Ramos (cell line): Measurements from ENCODE around the gene AURKA.

Experiments
- in situ Hi-C: fragments of 300-500 bp; cut with MboI; formaldehyde crosslinking; loops from one replicate; pipeline ENCODE4 v1.14.3; 2022; ENCODE audit warnings: low sequenced_read_pairs; ENCODE audit not compliant: unreplicated experiment

AURKA gene

GRCh38 chr20:56322681-56323080 lies 69.3 kb downstream of the AURKA start:
- in situ Hi-C loops = no loop called here
